NCI-H446 (cell line): ENCODE data around the gene EHHADH.
A peak's percentile ranks its signal among the peaks of the same experiment; 100 is the strongest.
"Not testable (repeated sequence)": the region's sequence is repeated elsewhere in the genome, so short reads cannot be mapped to it uniquely, and the experiment has no call there.

Experiments
- DNase-seq, 2 experiments: peaks; one replicate each; lab custom pipeline; 2025; lab: John Stamatoyannopoulos, UW

EHHADH gene

DNA sequence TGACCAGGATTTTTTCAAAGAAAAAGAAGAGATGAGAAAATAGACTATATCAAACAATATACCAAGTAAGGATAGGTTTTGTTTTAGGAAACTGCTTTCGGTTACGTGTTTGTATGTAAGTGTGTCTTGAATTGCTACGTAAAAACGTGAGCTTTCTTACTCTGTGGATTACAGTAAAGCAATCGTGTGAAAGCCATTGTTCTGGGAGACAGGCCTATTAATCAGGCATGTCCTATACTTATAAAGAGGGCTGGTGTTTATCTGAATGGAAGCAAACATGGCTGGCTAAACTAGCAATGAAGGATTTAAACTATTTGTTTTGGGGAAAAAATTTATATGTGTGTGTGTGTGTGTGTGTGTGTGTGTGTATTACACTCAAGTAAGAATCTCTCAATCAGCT, 2.6 kb downstream of the EHHADH start:
- DNase-seq: no peak

DNA sequence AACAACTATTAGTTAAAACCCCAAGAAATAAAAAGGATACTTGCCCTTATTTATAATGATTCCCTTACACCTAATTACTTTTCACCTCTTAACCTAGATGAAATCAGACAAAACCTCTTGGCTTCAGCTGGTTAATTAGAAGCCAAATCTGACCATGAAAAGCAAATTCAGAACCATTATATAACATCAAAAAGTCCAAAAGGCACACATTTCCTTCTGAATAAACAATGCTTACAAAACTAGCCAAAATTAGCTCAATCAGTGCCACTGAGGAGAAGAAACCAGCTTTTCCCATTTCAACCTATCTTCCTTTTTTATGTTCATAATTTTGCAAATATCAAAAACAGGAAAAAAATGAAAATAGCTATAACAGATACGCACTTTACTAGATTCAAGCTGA, 3.2 kb downstream of the EHHADH start:
- no peak for DNase-seq

DNA sequence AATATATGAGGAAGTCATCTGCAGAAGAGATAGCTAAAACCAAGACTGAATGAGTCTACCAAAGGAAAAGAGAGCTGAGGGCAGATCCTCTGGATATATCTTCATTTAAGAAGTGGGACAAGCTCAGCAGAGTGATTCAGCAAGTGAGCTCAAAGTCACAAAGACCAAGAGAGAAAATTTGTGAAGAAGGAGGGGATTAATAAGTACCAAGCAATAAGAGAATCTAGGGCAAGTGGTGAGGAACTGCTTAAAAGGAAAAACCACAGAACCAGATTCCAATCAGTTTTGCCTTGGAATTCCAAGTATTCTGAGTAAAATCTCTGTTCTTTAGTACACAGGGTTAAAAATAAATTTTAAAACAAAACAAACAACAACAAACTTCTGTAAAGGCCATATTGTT, 3.6 kb downstream of the EHHADH start:
- no peak for DNase-seq

DNA sequence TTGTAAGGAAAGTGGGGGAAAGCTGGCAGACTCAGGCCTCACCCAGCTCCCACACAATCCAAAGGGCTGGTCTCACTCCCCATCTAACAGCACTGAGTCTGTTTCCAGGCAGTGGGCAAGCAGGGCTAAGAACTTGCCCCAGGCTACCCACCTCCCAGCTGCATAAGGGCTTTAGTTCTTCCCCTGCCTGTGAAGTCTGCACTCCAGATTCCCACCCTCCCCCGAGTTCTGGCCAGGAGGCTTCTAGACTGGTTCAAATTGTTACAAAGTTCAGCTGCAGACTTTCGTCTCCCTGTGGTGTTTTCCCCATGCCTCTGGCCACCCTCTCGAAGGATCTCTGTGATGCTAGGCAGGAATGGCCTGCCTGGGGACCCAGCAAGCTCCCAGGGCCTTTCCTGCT, 11.2 kb downstream of the EHHADH start:
- DNase-seq: no peak

DNA sequence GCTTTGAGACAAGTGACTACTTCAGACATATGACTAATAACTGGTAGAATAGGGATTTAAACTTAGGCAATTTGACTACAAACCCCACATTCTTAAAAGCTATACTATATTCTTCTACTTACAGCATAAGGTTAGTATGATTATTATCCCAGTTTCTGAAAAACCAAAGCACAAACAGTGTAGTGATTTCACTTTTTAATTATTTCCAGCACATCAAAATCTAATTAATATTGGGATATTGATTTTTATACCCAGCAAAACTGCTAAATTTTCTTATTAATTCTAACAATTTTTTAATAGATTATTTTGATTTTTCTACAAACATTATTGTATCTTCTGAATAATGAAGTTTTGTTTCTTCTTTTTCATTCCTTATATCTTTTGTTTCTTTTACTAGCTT, 16.9 kb downstream of the EHHADH start:
- no peak for DNase-seq

DNA sequence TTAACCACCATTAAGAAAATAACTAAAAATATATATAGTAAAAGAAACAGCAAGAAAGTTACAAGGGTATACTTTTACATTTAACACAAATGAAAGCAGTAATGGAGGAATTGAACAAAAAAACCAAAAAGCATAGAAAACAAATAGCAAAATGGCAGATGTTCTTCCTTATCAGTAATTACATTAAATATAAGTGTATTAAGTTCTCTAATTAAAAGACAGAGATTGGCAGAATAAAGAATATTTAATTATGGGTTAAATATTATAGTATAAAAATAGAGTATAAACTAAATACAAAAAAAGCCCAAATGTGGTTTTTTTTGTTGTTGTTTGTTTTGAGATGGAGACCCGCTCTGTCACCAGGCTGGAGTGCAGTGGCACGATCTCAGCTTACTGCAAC, 20.5 kb downstream of the EHHADH start:
- DNase-seq: no peak

DNA sequence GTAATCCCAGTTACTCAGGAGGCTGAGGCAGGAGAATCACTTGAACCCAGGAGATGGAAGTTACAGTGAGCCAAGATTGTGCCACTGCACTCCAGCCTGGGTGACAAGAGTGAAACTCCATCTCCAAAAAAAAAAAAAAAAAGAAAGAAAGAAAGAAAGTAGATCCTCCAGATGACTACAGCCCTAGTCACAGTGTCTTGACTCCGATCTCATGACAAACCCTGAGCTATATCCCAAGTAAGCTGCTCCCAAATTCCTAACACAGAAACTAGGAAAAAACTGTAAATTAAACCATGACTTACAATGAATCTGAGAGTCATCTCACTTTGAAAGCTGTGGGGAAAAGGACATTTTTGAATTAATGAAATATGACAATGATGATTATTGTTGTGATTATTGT, 27.3 kb downstream of the EHHADH start:
- not testable (repeated sequence) for DNase-seq

DNA sequence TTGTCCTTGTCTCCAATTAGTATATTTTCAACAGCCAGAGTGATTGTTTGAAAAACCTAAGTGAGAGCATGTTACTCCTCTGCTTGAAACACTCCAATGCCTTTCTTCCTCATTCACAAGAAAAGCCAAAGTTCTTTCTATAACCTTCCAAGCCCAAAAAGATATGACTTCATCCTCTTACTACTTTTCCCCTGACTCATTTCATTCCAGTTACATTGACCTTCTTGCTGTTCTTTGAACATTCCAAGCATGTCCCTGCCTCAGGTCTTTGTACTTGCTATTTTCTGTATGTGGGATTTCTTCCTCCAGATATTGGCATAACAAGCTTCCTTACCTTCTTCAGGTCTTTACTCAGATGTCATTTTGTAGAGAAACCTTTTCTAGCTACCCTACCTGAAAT, 28.3 kb downstream of the EHHADH start:
- DNase-seq: no peak

DNA sequence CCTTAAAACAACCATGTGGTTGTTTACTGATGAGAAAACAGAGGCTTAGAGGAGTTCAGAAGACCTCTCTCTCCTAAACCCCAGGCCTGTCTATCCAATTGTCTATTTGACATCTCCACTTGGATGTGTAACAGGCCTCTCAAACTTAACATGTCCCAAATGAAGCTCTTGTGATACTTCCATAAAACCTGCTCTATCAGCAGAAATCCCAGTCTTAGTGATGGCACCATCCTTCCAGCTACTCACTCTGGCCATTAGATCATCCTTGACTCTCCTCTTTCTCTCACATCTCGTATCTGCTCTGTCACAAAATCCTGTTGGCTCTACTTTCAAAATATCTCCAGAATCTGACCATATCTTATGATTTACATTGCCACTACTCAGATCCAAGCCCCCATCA, 28.8 kb downstream of the EHHADH start:
- DNase-seq: no peak

DNA sequence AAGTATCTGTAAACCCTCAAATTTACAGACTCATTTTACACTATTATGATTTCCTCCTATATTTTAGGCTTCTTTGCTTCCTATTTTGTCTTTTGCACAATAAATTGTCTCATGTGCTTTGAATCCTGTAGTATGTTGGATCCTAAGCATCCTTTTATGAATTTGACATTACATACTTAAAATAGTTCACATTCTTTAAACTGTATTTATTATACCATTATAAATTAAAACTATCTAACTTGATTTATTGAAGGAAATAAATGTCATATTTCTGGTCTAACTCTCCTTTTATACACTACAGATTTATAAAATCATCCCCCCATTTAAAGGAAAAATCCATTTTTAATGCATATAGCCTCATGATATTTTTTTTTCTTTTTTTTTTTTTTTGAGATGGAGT, 32.6 kb downstream of the EHHADH start:
- no peak for DNase-seq

DNA sequence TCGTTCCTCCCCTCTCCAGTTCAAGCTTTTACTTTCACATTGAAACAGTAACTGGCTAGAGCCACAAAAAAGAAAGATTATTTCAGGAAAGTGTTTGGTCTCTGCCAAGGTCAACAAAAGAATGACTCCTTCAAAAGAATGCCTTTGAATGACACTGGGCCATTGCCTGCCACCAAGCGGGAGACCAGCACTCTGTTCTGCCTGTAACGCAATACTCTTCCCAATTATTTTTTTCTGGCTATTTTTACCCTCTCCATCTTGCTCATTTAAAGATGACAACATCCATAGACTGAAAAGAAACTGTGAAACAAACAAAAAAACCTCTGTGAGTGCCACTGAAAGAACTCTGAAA, 37.3 kb downstream of the EHHADH start:
- DNase-seq: no peak

DNA sequence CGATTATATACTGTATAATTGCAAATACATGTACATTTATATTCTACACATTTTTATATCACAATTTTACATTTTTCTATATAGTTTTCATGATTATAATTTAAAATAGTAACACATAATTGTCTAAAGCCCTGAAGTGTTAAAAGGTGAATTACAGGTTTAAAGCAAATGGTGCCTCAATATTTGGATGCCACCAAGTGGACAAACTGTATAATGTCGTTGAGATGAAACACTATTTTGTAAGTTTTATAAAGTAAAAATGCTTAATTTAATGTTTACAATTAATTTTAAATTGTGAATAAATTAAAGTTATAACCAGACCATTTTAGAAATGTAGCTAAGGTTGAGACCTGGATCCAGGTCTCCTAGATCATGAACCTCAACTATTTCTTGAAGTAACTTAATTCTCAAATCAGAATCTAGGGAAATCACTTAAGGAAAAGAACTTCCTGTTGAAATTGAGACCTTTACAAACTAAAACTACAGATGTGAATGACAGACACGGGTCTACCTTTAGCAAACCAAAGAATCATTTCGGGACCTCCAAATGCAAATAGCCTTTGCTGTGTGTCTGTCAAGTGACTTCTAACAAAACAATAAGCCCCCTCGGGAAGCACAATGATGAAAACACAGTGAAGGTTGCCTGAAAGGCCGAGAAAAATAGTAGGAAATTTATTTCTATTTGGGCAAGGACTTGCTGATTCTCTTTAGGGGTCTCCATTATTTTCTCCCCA, 37.8 kb downstream of the EHHADH start:
- DNase-seq: peak; percentile 18 to 33

DNA sequence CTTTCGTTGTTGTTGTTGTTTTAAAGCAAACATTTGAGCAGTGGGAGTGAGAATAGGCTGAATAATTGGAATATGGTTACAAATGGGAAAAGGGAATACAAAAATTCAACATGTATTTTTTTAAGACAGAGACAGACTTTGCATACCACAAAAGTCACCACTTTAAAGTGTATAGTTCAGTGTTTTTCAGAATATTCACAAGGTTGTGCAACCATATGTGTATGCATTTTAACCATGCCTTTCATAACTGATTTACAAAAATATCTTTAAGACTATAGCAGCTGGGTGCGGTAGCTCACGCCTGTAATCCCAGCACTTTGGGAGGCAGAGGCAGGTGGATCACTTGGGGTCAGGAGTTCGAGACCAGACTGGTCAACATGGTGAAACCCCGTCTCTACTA, 41.3 kb downstream of the EHHADH start:
- DNase-seq: no peak

DNA sequence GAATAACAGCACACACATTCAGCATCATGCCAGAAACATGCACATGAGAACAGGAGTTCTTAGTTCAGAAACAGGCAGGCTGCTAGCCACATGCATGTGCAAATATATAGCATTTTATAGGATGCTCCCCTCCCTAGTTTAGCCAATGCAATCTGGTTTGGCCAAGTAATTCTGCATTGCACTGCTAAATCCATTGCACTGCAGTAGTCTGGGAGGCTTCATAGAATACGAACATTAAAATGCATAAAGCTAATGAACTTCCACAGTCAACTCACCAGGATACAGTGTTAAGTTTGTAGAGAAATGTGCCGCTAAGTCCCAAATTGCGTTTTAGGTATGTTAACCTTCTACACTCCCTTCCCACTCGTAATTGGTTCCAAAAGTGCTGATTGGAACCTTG, 41.8 kb downstream of the EHHADH start:
- no peak for DNase-seq

DNA sequence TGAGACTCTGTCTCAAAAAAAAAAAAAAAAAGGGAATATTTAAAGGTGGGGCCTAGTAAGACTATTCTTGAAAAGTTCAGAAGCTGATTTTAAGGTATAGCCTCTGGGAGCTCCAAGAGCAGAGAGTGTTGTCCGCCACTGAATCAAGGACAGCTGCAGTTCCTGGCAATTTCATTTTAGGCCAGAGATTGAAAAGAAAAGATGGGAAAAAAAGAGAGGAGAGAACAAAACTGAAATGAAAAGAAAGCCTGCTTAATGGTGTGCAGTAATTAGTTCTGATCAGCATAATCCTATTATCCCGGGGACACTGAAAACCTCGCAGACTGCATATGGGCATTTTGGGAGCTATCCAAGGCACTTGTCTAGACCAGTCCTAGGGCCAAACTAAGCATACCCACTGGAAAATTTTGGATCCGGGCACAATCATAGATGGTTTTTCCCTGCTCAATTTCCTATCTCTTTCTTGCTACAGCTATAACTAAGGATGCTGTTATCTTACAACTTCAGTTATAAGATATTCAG, 43.2 kb downstream of the EHHADH start:
- peak; percentile 74 to 87 for DNase-seq

DNA sequence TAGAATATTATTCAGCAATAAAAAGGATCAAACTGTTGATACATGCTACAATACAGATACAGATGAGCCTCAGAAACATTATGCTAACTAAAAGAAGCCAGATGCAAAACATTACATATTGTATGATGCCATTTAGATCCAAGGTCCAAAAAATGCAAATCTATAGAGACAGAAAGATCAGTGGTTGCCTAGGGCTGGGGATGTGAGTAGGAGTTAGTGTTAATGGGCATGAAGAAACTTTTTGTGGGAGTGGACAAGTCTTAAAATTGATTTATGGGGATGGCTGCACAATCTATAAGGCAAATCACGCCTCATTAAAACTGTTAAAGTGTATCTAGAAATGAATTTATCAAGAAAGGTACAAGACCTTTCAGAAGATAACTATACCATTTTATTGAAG, 45.0 kb downstream of the EHHADH start:
- no peak for DNase-seq

DNA sequence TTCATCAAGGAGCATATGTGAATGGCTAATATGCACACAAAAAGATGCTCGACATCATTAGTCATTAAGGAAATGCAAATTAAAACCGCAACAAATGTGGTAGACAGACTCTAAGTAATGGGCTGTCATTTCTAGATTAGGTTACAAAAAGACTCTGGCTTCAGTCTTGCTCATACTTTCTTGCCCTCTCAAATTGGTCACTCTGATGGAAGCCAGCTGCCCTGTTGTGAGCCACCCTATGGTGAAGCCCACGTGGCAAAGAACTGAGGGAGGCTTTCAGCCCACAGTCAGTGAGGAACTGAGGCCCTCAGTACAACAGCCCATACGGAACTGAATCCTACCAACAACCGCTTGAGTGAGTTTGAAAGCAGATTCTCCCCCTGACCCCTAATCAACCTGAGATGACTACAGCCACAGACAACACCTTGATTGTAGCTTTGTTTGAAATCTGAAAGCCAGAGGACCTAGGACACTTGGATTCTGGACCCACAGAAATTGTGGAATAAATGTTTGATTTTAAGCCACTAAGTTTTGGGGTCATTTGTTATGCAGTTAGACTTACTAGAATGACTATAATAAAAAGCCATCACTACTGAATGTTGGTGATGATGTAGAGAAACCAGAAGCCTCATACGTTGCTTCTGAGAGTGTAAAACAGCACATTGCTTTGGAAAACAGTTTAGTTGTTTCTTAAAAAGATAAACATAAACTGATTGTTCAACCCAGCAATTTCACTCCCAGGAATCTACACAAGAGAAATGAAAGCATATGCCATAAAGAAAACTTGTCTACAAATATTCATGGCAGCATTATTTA, 45.7 kb downstream of the EHHADH start:
- peak in 1 of 2 experiments; percentile 52 for DNase-seq

DNA sequence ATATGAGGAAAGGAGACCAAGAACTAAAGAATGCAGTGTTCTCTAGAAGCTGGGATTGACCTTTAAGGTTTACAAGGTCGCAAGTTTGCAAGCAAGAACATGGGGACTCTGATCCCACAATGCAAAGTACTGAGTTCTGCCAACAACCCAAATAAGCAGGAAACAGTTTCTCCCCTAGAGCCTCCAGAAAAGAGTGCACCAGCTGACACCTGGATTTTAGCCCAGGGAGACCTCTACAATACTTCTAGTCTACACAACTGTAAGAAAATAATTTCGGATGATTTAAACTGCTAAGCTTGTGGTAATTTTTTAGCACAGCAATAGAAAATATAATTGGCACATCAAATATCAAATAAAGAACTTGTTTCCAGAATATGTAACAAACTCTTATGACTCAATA, 46.4 kb downstream of the EHHADH start:
- peak in 1 of 2 experiments; percentile 52 for DNase-seq

DNA sequence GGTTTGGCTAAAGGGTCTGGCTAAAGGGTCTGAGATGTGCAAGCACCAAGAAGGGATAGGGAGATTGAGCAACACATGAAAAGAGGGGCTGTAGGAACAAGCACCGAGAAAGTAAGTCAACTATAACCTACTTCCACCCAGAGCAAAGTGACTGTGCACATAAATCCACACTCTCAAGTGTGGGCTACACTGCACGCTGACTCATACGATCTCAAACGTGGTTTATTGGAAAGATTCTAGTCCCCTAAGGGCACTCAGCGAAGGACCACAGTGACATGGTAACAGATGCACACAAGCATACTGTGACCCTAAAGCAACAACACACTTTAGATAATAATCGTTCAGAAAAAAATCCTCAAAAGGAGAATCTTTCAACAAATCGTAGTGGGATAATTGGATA, 48.0 kb downstream of the EHHADH start:
- no peak for DNase-seq

DNA sequence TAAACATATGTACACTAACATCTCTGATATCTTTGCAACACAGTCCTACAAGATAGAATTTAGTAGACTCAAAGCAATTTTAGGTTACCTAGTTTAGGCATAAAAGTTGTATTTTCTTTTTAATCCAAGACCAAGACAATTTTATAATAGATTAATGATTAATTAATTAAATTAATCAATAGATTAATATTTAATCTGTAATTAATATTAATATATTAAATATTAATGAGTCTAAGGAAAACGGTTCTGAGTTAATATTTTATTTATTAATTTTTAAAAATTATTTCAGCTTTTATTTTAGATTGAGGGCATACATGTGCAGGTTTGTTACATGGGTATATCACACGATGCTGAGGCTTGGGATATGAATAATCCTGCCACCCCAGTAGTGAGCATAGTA, 49.0 kb downstream of the EHHADH start:
- DNase-seq: no peak

DNA sequence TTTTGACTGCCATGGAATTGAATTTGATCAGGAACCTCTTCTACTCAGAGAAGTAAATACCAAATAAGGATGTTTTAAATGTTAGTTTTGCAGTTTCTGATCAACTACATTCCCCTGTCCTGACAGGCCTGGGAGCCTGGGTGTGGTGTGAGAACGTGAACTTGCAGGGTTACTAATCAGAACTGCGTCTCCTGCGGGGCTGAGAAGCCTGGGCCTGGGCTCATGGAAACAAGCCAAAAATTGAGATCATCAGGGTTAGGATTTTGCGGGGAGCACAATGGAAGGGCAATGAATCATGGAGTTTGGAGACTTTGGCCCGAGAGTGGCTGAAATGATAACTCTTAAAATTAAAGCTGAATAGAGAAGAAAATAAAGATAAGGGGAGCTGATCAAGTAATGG, 53.2 kb downstream of the EHHADH start:
- no peak for DNase-seq

DNA sequence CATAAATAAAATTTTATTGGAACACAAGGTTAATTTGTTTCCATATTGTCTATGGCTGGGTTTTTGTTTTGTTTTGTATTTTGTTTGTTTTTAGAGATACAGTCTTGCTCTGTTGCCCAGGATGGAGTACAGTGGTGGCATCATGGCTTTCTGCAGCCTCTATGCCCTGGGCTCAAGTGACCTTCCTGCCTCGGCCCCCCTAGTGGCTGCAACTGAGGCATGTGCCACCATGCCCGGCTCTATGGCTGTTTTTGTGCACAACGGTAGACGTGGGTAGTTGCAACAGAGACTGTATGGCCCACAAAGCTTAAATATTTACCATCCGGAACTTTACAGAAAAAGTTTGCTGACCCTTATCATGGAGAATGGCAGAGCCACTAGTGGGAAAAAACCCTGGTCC, 54.2 kb downstream of the EHHADH start:
- no peak for DNase-seq

DNA sequence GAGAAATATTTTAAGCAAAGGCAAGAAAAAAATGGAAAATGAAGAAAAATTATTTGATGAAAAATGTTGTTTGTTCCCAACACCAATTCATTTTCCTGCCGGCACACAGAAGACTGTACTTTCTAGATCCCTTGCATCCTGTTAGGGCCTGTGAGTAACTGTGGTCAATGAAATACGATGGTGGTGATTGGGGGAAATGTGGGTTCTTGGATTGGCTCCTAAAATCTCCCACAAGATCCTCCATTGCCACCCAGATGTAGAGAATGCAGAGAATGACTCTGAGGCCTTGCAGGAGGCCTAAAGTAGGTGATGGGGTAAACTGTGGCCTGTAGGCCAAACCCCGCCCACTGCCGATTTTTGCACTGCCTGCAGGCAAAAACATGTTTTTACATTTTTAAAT, 54.6 kb downstream of the EHHADH start:
- no peak for DNase-seq

DNA sequence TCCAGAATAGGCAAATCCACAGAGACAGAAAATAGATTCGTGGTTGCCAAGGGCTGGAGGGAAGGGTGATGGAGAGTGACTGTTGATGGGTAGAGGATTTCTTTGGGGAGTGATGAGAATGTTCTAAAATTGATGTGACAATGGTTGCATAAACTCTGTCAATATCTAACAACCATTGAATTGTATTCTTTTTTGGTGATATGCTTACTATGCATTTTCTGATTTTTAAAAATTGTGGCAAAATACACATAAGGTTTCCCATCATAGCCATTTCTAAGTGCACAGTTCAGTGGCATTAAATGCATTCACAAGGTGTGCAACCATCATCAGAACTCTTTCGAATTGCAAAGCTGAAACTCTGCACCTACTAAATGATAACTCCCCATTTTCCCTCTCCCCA, 56.8 kb downstream of the EHHADH start:
- no peak for DNase-seq
